Measurements from ENCODE around the gene FLNB. TPM values are rescaled to one million over a fixed set of nuclear protein-coding genes. Genes with fewer than 3 reads are reported as not detected.

Gene FLNB
- total RNA-seq, 1 donor from 2014 or later, result 521 TPM

- peaks cover 80% of the 10 kb centered on the region for H3K36me3 ChIP-seq (ENCODE audit: insufficient read depth, low read length)
- H3K36me3 Mint-ChIP-seq (ENCODE audit: low read depth, unreplicated experiment), result peaks cover 43% of the 10 kb centered on the region
- no peak overlapping the region for H3K4me3 ChIP-seq (ENCODE audit: insufficient read depth, low read depth, low read length)
- no peaks in the 10 kb centered on the region for H3K4me1 ChIP-seq (ENCODE audit: insufficient read depth, low read length)
- FAIRE-seq (no peak), DNase-seq (ENCODE audit: low read depth) (no peak)
- H3K4me3 Mint-ChIP-seq (ENCODE audit: unreplicated experiment), result no peak overlapping the region
- H3K4me1 Mint-ChIP-seq (ENCODE audit: low read depth, unreplicated experiment), result no peaks in the 10 kb centered on the region
- no peak overlapping the region for H3K27ac ChIP-seq (ENCODE audit: low read depth, low read length)
- no peak for TF ChIP-seq EZH2 (IDR thresholded peaks at IDR 0.05; ENCODE audit: insufficient read depth, low read length)
- no peak overlapping the region for H3K27ac Mint-ChIP-seq (ENCODE audit: unreplicated experiment)
- H3K9me3 Mint-ChIP-seq (ENCODE audit: unreplicated experiment), result no peaks in the 10 kb centered on the region
- H3K27me3 ChIP-seq (ENCODE audit: insufficient read depth, low read length), result no peaks in the 10 kb centered on the region
- peaks cover 34% of the 10 kb centered on the region for H4K20me1 ChIP-seq (ENCODE audit: insufficient read depth, low read length)
- no peaks in the 10 kb centered on the region for H3K27me3 Mint-ChIP-seq (ENCODE audit: low read depth, unreplicated experiment)
- H3K9me3 ChIP-seq (ENCODE audit: insufficient read depth, low read depth, low read length), result no peaks in the 10 kb centered on the region
- no peak overlapping the region for H2AFZ ChIP-seq (ENCODE audit: low read depth, low read length)
- H3K9ac ChIP-seq (ENCODE audit: low read length), result no peak overlapping the region
- no peaks in the 10 kb centered on the region for H3K79me2 ChIP-seq (ENCODE audit: insufficient read depth, low read length)
- no peak overlapping the region for H3K4me2 ChIP-seq (ENCODE audit: low read length)
Observed at GRCh38 chr3:58151637-58152036, 143.4 kb downstream of the FLNB start.

GRCh38 chr3:58152225-58153015 is 144.2 kb downstream of the FLNB start:
- Histone ChIP-seq H3K79me2 (ENCODE audit: insufficient read depth, low read length) (no peaks in the 10 kb centered on the region), H3K4me3 (ENCODE audit: insufficient read depth, low read depth, low read length) (no peak overlapping the region), H3K9me3 (ENCODE audit: insufficient read depth, low read depth, low read length) (no peaks in the 10 kb centered on the region), H2AFZ (ENCODE audit: low read depth, low read length) (no peak overlapping the region), H3K27ac (ENCODE audit: low read depth, low read length) (no peak overlapping the region), H4K20me1 (ENCODE audit: insufficient read depth, low read length) (peaks cover 35% of the 10 kb centered on the region), H3K36me3 (ENCODE audit: insufficient read depth, low read length) (peaks cover 80% of the 10 kb centered on the region), H3K4me1 (ENCODE audit: insufficient read depth, low read length) (no peaks in the 10 kb centered on the region), H3K4me2 (ENCODE audit: low read length) (no peak overlapping the region), H3K27me3 (ENCODE audit: insufficient read depth, low read length) (no peaks in the 10 kb centered on the region), H3K9ac (ENCODE audit: low read length) (no peak overlapping the region)
- no peak for DNase-seq (ENCODE audit: low read depth)
- peaks cover 45% of the 10 kb centered on the region for H3K36me3 Mint-ChIP-seq (ENCODE audit: low read depth, unreplicated experiment)
- no peaks in the 10 kb centered on the region for H3K9me3 Mint-ChIP-seq (ENCODE audit: unreplicated experiment)
- no peak for FAIRE-seq
- TF ChIP-seq CTCF (IDR thresholded peaks at IDR 0.05; ENCODE audit: insufficient read depth, low read depth, low read length) (no peak), EZH2 (IDR thresholded peaks at IDR 0.05; ENCODE audit: insufficient read depth, low read length) (no peak)
- H3K4me1 Mint-ChIP-seq (ENCODE audit: low read depth, unreplicated experiment), result no peaks in the 10 kb centered on the region
- H3K27me3 Mint-ChIP-seq (ENCODE audit: low read depth, unreplicated experiment), result no peaks in the 10 kb centered on the region
- H3K27ac Mint-ChIP-seq (ENCODE audit: unreplicated experiment), result no peak overlapping the region
- H3K4me3 Mint-ChIP-seq (ENCODE audit: unreplicated experiment), result no peak overlapping the region

DNA sequence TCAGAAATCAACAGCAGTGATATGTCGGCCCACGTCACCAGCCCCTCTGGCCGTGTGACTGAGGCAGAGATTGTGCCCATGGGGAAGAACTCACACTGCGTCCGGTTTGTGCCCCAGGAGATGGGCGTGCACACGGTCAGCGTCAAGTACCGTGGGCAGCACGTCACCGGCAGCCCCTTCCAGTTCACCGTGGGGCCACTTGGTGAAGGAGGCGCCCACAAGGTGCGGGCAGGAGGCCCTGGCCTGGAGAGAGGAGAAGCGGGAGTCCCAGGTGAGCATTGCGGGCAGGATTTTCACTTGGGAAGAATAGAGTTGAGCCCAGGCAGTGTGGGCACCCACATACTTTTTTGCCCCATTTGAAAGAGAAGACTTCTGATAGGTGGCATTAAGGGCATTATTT is 145.1 kb downstream of the FLNB start:
- H3K27ac ChIP-seq (ENCODE audit: low read depth, low read length), result no peak overlapping the region
- Mint-ChIP-seq H3K27me3 (ENCODE audit: low read depth, unreplicated experiment) (no peaks in the 10 kb centered on the region), H3K4me1 (ENCODE audit: low read depth, unreplicated experiment) (no peaks in the 10 kb centered on the region), H3K4me3 (ENCODE audit: unreplicated experiment) (no peak overlapping the region), H3K9me3 (ENCODE audit: unreplicated experiment) (no peaks in the 10 kb centered on the region), H3K27ac (ENCODE audit: unreplicated experiment) (no peak overlapping the region), H3K36me3 (ENCODE audit: low read depth, unreplicated experiment) (peaks cover 40% of the 10 kb centered on the region)
- DNase-seq (ENCODE audit: low read depth) (no peak), FAIRE-seq (no peak)
- TF ChIP-seq CTCF (IDR thresholded peaks at IDR 0.05; ENCODE audit: insufficient read depth, low read depth, low read length), result no peak
- no peak for TF ChIP-seq EZH2 (IDR thresholded peaks at IDR 0.05; ENCODE audit: insufficient read depth, low read length)
- H3K9me3 ChIP-seq (ENCODE audit: insufficient read depth, low read depth, low read length), result no peaks in the 10 kb centered on the region
- no peak overlapping the region for H2AFZ ChIP-seq (ENCODE audit: low read depth, low read length)
- no peak overlapping the region for H3K4me3 ChIP-seq (ENCODE audit: insufficient read depth, low read depth, low read length)
- H3K79me2 ChIP-seq (ENCODE audit: insufficient read depth, low read length), result no peaks in the 10 kb centered on the region
- no peaks in the 10 kb centered on the region for H3K27me3 ChIP-seq (ENCODE audit: insufficient read depth, low read length)
- peaks cover 81% of the 10 kb centered on the region for H3K36me3 ChIP-seq (ENCODE audit: insufficient read depth, low read length)
- H3K4me1 ChIP-seq (ENCODE audit: insufficient read depth, low read length), result no peaks in the 10 kb centered on the region
- no peak overlapping the region for H3K4me2 ChIP-seq (ENCODE audit: low read length)
- H3K9ac ChIP-seq (ENCODE audit: low read length), result no peak overlapping the region
- peaks cover 34% of the 10 kb centered on the region for H4K20me1 ChIP-seq (ENCODE audit: insufficient read depth, low read length)
